Measurements from ENCODE around the gene PTH2R. TPM values are rescaled to one million over a fixed set of nuclear protein-coding genes. Genes with fewer than 3 reads are reported as not detected.

The PTH2R gene, protein sequence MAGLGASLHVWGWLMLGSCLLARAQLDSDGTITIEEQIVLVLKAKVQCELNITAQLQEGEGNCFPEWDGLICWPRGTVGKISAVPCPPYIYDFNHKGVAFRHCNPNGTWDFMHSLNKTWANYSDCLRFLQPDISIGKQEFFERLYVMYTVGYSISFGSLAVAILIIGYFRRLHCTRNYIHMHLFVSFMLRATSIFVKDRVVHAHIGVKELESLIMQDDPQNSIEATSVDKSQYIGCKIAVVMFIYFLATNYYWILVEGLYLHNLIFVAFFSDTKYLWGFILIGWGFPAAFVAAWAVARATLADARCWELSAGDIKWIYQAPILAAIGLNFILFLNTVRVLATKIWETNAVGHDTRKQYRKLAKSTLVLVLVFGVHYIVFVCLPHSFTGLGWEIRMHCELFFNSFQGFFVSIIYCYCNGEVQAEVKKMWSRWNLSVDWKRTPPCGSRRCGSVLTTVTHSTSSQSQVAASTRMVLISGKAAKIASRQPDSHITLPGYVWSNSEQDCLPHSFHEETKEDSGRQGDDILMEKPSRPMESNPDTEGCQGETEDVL
- not detected in 2 replicates for total RNA-seq

DNA sequence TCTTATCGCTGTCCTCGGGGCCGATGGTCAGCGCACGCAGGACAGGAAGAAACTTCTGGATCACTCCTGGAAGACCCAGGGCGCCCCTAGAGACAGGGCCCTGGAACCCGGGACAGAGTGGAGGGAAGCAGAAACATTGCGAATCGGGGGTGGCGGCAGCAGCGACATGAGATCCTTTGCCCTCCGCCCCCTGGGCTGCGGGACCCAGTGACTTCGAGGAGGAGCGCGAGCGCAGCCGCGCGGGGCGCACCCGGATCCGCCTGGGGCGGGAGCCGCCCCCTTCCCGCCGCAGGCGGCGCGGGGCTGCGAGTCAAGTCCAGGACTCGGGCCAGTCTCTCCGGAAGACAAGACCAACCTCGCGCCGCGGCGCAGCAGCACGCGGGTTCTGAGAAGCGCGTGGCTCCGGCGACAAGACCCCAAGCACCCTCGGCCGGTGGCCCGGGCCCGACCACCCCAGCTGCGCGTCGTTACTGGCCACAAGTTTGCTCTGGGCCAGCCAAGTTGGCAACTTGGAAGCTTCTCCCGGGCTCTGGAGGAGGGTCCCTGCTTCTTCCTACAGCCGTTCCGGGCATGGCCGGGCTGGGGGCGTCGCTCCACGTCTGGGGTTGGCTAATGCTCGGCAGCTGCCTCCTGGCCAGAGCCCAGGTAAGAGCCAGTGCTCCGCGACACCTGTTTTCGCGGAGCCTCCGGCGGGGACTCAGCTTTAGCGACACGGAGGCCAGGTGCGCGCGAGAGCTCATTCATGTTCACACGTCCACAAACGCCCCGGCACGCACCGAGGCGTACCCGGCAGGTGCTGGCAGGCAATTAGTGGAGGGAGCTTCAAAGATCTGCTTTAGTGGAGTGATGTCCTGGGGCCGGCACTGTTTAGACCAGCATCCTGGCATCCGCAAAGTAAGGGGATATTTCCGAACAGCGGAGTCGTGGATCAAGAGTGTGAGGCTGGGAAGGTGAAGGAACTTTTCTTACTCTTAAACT lies at the start of gene PTH2R:
PTH2R (plus strand) TSS at position 319 of the 978 bp plus-strand sequence; CDS start at position 571, 252 bp downstream.
- no peak for DNase-seq (ENCODE audit: low read depth)
- TF ChIP-seq, protein P1, sequence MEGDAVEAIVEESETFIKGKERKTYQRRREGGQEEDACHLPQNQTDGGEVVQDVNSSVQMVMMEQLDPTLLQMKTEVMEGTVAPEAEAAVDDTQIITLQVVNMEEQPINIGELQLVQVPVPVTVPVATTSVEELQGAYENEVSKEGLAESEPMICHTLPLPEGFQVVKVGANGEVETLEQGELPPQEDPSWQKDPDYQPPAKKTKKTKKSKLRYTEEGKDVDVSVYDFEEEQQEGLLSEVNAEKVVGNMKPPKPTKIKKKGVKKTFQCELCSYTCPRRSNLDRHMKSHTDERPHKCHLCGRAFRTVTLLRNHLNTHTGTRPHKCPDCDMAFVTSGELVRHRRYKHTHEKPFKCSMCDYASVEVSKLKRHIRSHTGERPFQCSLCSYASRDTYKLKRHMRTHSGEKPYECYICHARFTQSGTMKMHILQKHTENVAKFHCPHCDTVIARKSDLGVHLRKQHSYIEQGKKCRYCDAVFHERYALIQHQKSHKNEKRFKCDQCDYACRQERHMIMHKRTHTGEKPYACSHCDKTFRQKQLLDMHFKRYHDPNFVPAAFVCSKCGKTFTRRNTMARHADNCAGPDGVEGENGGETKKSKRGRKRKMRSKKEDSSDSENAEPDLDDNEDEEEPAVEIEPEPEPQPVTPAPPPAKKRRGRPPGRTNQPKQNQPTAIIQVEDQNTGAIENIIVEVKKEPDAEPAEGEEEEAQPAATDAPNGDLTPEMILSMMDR (IDR thresholded peaks at IDR 0.05; ENCODE audit: insufficient read depth, low read length, poor library complexity, severe bottlenecking): peak; percentile 6
- Histone ChIP-seq H3K27me3 (ENCODE audit: control insufficient read depth, insufficient read depth, low read length) (peaks cover 15% of the 10 kb centered on the region), H3K36me3 (ENCODE audit: control insufficient read depth, insufficient read depth, low read length) (no peaks in the 10 kb centered on the region), H3K4me3 (ENCODE audit: low read depth, low read length) (peak within 1 kb of the TSS; percentile 30)

DNA sequence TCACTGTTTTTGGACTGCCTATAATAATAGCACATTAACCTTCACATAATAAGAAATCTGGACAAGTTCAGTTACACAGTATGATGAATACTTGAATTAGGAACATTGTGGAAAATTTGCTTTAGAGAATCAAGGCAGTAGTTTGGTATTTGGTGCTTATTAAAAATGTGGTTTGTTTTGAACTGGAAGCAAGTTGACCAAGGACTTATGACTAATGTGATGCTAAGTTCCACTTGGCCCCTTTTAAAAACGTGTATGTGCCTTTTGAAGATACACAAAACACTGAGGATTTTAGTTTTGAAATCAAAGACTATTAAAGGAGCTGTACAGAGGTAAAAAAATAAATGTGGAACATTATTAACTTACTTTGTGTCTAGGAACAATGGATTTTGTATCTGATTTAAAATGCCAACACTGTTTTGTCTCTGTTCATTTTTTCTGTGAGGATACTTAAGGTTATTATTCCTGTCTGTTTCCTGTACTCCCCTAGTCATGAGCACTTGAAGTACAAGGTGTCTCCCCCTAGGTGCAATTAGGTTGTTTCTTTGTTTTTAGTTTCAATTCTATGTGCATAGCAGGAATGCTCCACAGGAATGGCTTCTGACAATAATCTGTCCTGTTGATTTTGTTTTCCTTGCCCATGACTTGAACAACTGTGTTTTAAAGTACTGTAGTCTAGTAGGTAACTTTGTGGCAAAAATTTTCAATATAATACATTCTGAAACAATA lies 49.6 kb upstream of the PTH2R start:
- DNase-seq (ENCODE audit: low read depth): no peak
- TF ChIP-seq, protein P1 (IDR thresholded peaks at IDR 0.05; ENCODE audit: insufficient read depth, low read length, poor library complexity, severe bottlenecking): peak; percentile 34

DNA sequence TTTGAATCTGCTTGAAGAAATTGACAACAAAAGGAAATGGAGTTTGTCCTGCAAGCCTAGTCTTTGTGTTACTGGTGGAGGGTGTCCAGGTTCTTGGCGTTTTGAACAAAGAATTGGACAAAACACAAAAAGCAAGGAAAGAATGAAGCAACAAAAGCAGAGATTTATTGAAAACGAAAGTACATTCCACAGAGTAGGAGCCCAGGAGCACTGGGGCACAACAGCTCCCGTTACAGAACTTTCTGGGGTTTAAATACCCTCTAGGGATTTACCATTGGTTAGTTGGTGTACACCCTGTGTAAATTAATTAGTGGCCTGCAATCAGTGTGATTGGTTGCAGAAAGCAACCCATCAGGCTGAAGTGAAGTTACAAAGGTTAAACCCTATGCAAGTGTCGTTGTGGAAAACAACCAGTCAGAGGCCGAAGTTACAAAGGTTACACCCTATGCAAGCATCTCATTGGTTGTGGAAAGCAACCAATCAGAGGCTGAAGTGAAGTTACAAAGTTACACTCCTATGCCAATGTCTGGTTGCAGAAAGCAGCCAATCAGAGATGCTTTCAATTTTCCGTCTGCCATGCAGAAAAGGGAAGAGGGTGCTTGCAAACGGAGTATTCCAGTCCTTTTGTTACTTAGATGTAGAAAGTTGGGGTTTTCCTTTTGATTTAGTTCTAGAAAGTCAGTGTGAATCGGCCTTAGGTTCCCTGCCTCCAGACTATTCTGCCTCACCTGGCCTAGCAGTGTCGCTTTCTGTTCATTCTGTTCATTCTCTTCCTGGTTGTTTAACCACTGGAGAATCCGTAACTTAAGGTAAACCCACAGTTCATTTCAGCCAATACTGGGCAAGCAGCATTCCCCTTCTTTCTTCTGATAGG lies 47.6 kb upstream of the PTH2R start:
- Histone ChIP-seq H3K36me3 (ENCODE audit: control insufficient read depth, insufficient read depth, low read length) (no peaks in the 10 kb centered on the region), H3K27me3 (ENCODE audit: control insufficient read depth, insufficient read depth, low read length) (no peaks in the 10 kb centered on the region), H3K4me3 (ENCODE audit: low read depth, low read length) (no peak overlapping the region)
- TF ChIP-seq, protein P1 (IDR thresholded peaks at IDR 0.05; ENCODE audit: insufficient read depth, low read length, poor library complexity, severe bottlenecking): no peak
- no peak for DNase-seq (ENCODE audit: low read depth)

More for the DNA sequence above, 49.6 kb upstream of the PTH2R start:
- no peak overlapping the region for H3K4me3 ChIP-seq (ENCODE audit: low read depth, low read length)
- H3K36me3 ChIP-seq (ENCODE audit: control insufficient read depth, insufficient read depth, low read length): no peaks in the 10 kb centered on the region
- no peaks in the 10 kb centered on the region for H3K27me3 ChIP-seq (ENCODE audit: control insufficient read depth, insufficient read depth, low read length)

DNA sequence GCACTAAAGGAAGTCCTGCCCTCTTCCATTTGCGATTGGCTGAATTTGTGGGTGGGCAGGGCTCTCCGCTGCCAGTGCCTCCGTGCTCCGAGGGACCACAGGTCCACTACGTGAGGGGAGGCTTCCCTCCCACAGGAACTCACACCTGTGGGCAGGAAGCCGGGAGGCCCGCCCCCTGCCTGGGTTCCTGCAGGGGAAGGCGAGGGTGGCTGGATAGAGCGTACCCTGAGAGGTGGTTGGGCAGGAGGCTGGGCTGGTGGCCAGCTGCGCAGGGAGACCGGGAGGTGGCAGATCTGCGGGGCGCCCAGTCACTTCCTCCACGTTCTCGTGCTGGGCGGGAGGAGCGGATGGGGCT lies 47.0 kb upstream of the PTH2R start:
- TF ChIP-seq, protein P1 (IDR thresholded peaks at IDR 0.05; ENCODE audit: insufficient read depth, low read length, poor library complexity, severe bottlenecking): no peak
- H3K27me3 ChIP-seq (ENCODE audit: control insufficient read depth, insufficient read depth, low read length): no peaks in the 10 kb centered on the region
- H3K4me3 ChIP-seq (ENCODE audit: low read depth, low read length): no peak overlapping the region
- H3K36me3 ChIP-seq (ENCODE audit: control insufficient read depth, insufficient read depth, low read length): no peaks in the 10 kb centered on the region
- DNase-seq (ENCODE audit: low read depth): no peak
